Neutrophil (primary cell): Measurements from ENCODE around the gene NFIB.

Experiments used
- H3K27ac ChIP-seq: fragments of 200-600 bp; sonication (generic); 2 replicates; pipeline ENCODE4 v1.5.1; 2016; ENCODE audit warnings: mild to moderate bottlenecking, moderate library complexity
- H3K27me3 ChIP-seq: fragments of 200-600 bp; sonication (generic); 2 replicates; pipeline ENCODE4 v1.6.0; 2016; ENCODE audit warnings: mild to moderate bottlenecking
- H3K36me3 ChIP-seq: fragments of 200-600 bp; sonication (generic); 2 replicates; pipeline ENCODE4 v1.5.1; 2017
- H3K4me1 ChIP-seq, 2 experiments: fragments of 200-600 bp in 1 of 2; sonication (generic) in 1 of 2; 1 replicate in 1 of 2; 2 replicates in 1 of 2; pipeline versions ENCODE4 v1.5.1 to v1.6.1; 2013 to 2016; ENCODE audit warnings: low read depth in 1 of 2, low read length in 1 of 2, mild to moderate bottlenecking in 1 of 2, moderate library complexity in 1 of 2; ENCODE audit not compliant: control insufficient read depth in 1 of 2, insufficient read depth in 1 of 2
- H3K4me3 ChIP-seq, 2 experiments: fragments of 200-600 bp in 1 of 2; sonication (generic) in 1 of 2; 1 replicate in 1 of 2; 2 replicates in 1 of 2; pipeline ENCODE4 v1.5.1; 2013 to 2016; ENCODE audit warnings: low read depth in 1 of 2, low read length in 1 of 2, mild to moderate bottlenecking in 1 of 2, moderate library complexity in 1 of 2
- H3K9me3 ChIP-seq: fragments of 200-600 bp; sonication (generic); 2 replicates; pipeline ENCODE4 v1.5.1; 2016
- CTCF ChIP-seq: fragments of 200-600 bp; sonication (generic); IDR thresholded peaks from 2 replicates; pipeline ENCODE4 v1.5.1; 2016; ENCODE audit warnings: antibody characterized with exemption

Gene NFIB

GRCh38 chr9:14141699-14142098, 172.2 kb downstream of the NFIB start:
- no peaks in the 10 kb centered on the region for H3K36me3 ChIP-seq
- H3K27ac ChIP-seq = no peak overlapping the region
- TF ChIP-seq CTCF = no peak
- H3K27me3 ChIP-seq = no peaks in the 10 kb centered on the region
- no peak overlapping the region for H3K4me3 ChIP-seq
- no peaks in the 10 kb centered on the region for H3K9me3 ChIP-seq
- H3K4me1 ChIP-seq = no peaks in the 10 kb centered on the region

GRCh38 chr9:14140096-14140697, 173.7 kb downstream of the NFIB start:
- H3K4me1 ChIP-seq = no peaks in the 10 kb centered on the region
- no peaks in the 10 kb centered on the region for H3K27me3 ChIP-seq
- TF ChIP-seq CTCF = no peak
- H3K27ac ChIP-seq = no peak overlapping the region
- H3K9me3 ChIP-seq = no peaks in the 10 kb centered on the region
- H3K4me3 ChIP-seq = no peak overlapping the region
- no peaks in the 10 kb centered on the region for H3K36me3 ChIP-seq

- H3K4me1 ChIP-seq = no peaks in the 10 kb centered on the region
- H3K4me3 ChIP-seq = no peak overlapping the region
- no peak for TF ChIP-seq CTCF
- H3K9me3 ChIP-seq = no peaks in the 10 kb centered on the region
- no peaks in the 10 kb centered on the region for H3K36me3 ChIP-seq
- H3K27ac ChIP-seq = no peak overlapping the region
- H3K27me3 ChIP-seq = no peaks in the 10 kb centered on the region
Measured at GRCh38 chr9:14139287-14139686, 174.7 kb downstream of the NFIB start.

GRCh38 chr9:14136646-14137370, 177.1 kb downstream of the NFIB start:
- H3K27ac ChIP-seq = no peak overlapping the region

GRCh38 chr9:14136047-14136635, 177.8 kb downstream of the NFIB start:
- Histone ChIP-seq H3K27me3 (no peaks in the 10 kb centered on the region), H3K27ac (no peak overlapping the region), H3K36me3 (no peaks in the 10 kb centered on the region), H3K4me1 (no peaks in the 10 kb centered on the region), H3K9me3 (no peaks in the 10 kb centered on the region), H3K4me3 (no peak overlapping the region)
- no peak for TF ChIP-seq CTCF

More at GRCh38 chr9:14136646-14137370, 177.1 kb downstream of the NFIB start:
- no peaks in the 10 kb centered on the region for H3K36me3 ChIP-seq
- no peak for TF ChIP-seq CTCF
- no peaks in the 10 kb centered on the region for H3K4me1 ChIP-seq
- H3K4me3 ChIP-seq = no peak overlapping the region
- H3K27me3 ChIP-seq = no peaks in the 10 kb centered on the region
- H3K9me3 ChIP-seq = no peaks in the 10 kb centered on the region
